HepG2 (cell line): ENCODE measurements around the gene ATRNL1. TPM values are rescaled to one million over a fixed set of nuclear protein-coding genes. Genes with fewer than 3 reads are reported as not detected.
A peak's percentile ranks its signal among the peaks of the same experiment; 100 is the strongest.
"Not testable (repeated sequence)": the region's sequence is repeated elsewhere in the genome, so short reads cannot be mapped to it uniquely, and the experiment has no call there.

ENCODE experiments used
- ATAC-seq: fragments of 200-7000 bp; cut with Tn5 transposase; 3 replicates; pipeline ENCODE4 v1.9.1; 2020; ENCODE audit warnings: mild to moderate bottlenecking, moderate library complexity
- BruUV-seq: library from RNA; stranded (reverse); fragments of 400-500 nt; replicated peaks from 2 replicates; lab custom pipeline; 2021; lab: Mats Ljungman, UMichigan
- CTCF ChIA-PET: fragments of 300-600 bp; formaldehyde crosslinking; extraction: SDS; loops from one replicate; lab custom pipeline; 2021; ENCODE audit warnings: low total read pairs, inconsistent platforms, low intra/inter-chr PET ratio; lab: Yijun Ruan, JAX
- POLR2A ChIA-PET: fragments of 350-600 bp; sonication (Branson Sonifier 250); formaldehyde crosslinking; loops from one replicate; lab custom pipeline; 2020; ENCODE audit warnings: antibody characterized with exemption, inconsistent platforms; lab: Yijun Ruan, JAX
- DNase-seq: peaks from one replicate; pipeline ENCODE4 v3.0.0-alpha.2; 2015; ENCODE audit warnings: low spot score
- FAIRE-seq: peaks from 3 replicates; lab custom pipeline; 2011; peaks lifted over from hg19 to GRCh38; lab: Jason Lieb, UNC
- H2AFZ ChIP-seq: one replicate; pipeline ENCODE4 v1.6.1; 2011; ENCODE audit warnings: low read length, inconsistent platforms
- H3K27ac ChIP-seq: fragments of 300-600 bp; 3 replicates; pipeline ENCODE4 v1.8.0; 2011; ENCODE audit warnings: mixed run types, mild to moderate bottlenecking, mixed read lengths, low read length, inconsistent platforms; ENCODE audit not compliant: insufficient read depth; ENCODE audit errors: extremely low read length
- H3K27me3 ChIP-seq, 2 experiments: fragments of 200-600 bp in 1 of 2; 2 replicates in 1 of 2; 3 replicates in 1 of 2; pipeline versions ENCODE4 v1.6.0 to v1.8.0; 2011; ENCODE audit warnings: low read length in 2 of 2, mild to moderate bottlenecking in 2 of 2, moderate library complexity in 2 of 2, inconsistent platforms in 1 of 2; ENCODE audit not compliant: insufficient read depth in 2 of 2, control insufficient read depth in 1 of 2
- H3K36me3 ChIP-seq, 2 experiments: fragments of 200-600 bp in 1 of 2; replicated peaks in 1 of 2; 2 replicates in 1 of 2; 3 replicates in 1 of 2; pipeline versions ENCODE4 v1.5.1 to v1.8.0; 2011; ENCODE audit warnings: low read length in 2 of 2, inconsistent platforms in 1 of 2; ENCODE audit not compliant: insufficient read depth in 2 of 2, control insufficient read depth in 1 of 2
- H3K4me1 ChIP-seq: 2 replicates; pipeline ENCODE4 v1.5.1; 2012; ENCODE audit warnings: low read length, inconsistent platforms; ENCODE audit not compliant: insufficient read depth
- H3K4me2 ChIP-seq: 2 replicates; pipeline ENCODE4 v1.6.0; 2011; ENCODE audit warnings: low read depth, low read length, inconsistent platforms
- H3K4me3 ChIP-seq, 3 experiments: fragments of 200-600 bp in 1 of 3; sonication (generic), shearing (Covaris generic) in 1 of 3; replicated peaks in 1 of 3; 2 replicates each; pipeline ENCODE4 v1.5.1; 2011 to 2016; ENCODE audit warnings: low read length in 3 of 3, inconsistent platforms in 2 of 3, low read depth in 2 of 3, mild to moderate bottlenecking in 2 of 3, control low read depth in 1 of 3, mixed read lengths in 1 of 3; ENCODE audit not compliant: insufficient read depth in 1 of 3
- H3K79me2 ChIP-seq: one replicate; pipeline ENCODE4 v1.6.1; 2011; ENCODE audit warnings: low read length, inconsistent platforms; ENCODE audit not compliant: insufficient read depth
- H3K9ac ChIP-seq: 2 replicates; pipeline ENCODE4 v1.6.0; 2011; ENCODE audit warnings: mild to moderate bottlenecking, low read depth, low read length, inconsistent platforms; ENCODE audit not compliant: insufficient read depth
- H3K9me3 ChIP-seq: 2 replicates; pipeline ENCODE4 v1.5.1; 2012; ENCODE audit warnings: mild to moderate bottlenecking, low read length
- H4K20me1 ChIP-seq: 2 replicates; pipeline ENCODE4 v1.6.0; 2011; ENCODE audit warnings: inconsistent platforms, mild to moderate bottlenecking, low read length, moderate library complexity; ENCODE audit not compliant: insufficient read depth
- ATRX ChIP-seq: sonication (generic); formaldehyde crosslinking; IDR thresholded peaks from 2 replicates; pipeline ENCODE4 v1.4.0; 2020; ENCODE audit warnings: missing genetic modification reagents, borderline replicate concordance
- DR1 ChIP-seq: sonication (generic); formaldehyde crosslinking; IDR thresholded peaks from 2 replicates; pipeline ENCODE4 v1.8.0; 2021; ENCODE audit warnings: mild to moderate bottlenecking, missing genetic modification reagents, inconsistent platforms
- MAFF ChIP-seq: IDR thresholded peaks from 2 replicates; pipeline ENCODE4 v1.6.1; 2011; ENCODE audit warnings: low read depth, low read length, improper control_type of control experiment
- MEF2D ChIP-seq: sonication (generic); formaldehyde crosslinking; IDR thresholded peaks from 2 replicates; pipeline ENCODE4 v1.5.1; 2020; ENCODE audit warnings: mild to moderate bottlenecking, missing genetic modification reagents
- MIER2 ChIP-seq: IDR thresholded peaks from 2 replicates; pipeline ENCODE4 v1.6.1; 2016; ENCODE audit warnings: missing biosample characterization, missing genetic modification reagents
- NPAS2 ChIP-seq: sonication (generic); formaldehyde crosslinking; IDR thresholded peaks from 2 replicates; pipeline ENCODE4 v1.8.0; 2022; ENCODE audit warnings: mild to moderate bottlenecking, missing genetic modification reagents, borderline replicate concordance
- PAX8 ChIP-seq: sonication (generic); formaldehyde crosslinking; IDR thresholded peaks from 2 replicates; pipeline ENCODE4 v1.8.0; 2022; ENCODE audit warnings: mild to moderate bottlenecking, missing genetic modification reagents, borderline replicate concordance
- YEATS2 ChIP-seq: sonication (generic); formaldehyde crosslinking; IDR thresholded peaks from 2 replicates; pipeline ENCODE4 v1.4.0; 2020; ENCODE audit warnings: missing genetic modification reagents, borderline replicate concordance
- ZFP36 ChIP-seq: fragments of 150-350 bp; IDR thresholded peaks from 2 replicates; pipeline ENCODE4 v1.6.1; 2018; ENCODE audit warnings: borderline replicate concordance, low read length, low read depth; ENCODE audit not compliant: partially characterized antibody
- ZNF205 ChIP-seq: IDR thresholded peaks from 2 replicates; pipeline ENCODE4 v1.6.1; 2018; ENCODE audit warnings: missing biosample characterization, missing genetic modification reagents
- ZNF34 ChIP-seq: sonication (generic); formaldehyde crosslinking; IDR thresholded peaks from 2 replicates; pipeline ENCODE4 v1.4.0; 2020; ENCODE audit warnings: mild to moderate bottlenecking, missing genetic modification reagents, borderline replicate concordance
- ZNF691 ChIP-seq: sonication (generic); formaldehyde crosslinking; IDR thresholded peaks from 2 replicates; pipeline ENCODE4 v1.4.0; 2020; ENCODE audit warnings: missing genetic modification reagents, low read depth, mild to moderate bottlenecking, borderline replicate concordance
- WGBS: methylation state at CpG from one replicate; pipeline ENCODE4 v1.1.6; 2017; ENCODE audit warnings: low lambda C conversion rate; 5-methylcytosine and 5-hydroxymethylcytosine counted together
- in situ Hi-C: cut with HindIII; loops from 2 replicates; pipeline ENCODE4 v1.10.0; 2017; ENCODE audit warnings: low pct_unique_long_range_greater_than_20kb; ENCODE audit not compliant: extremely low pct_ligation_motif_present
- intact Hi-C: fragments of 100-400 bp; cut with micrococcal nuclease; formaldehyde crosslinking; loops from one replicate; pipeline ENCODE4 v1.10.0; 2022; ENCODE audit not compliant: unreplicated experiment
- polyA plus RNA-seq, 8 experiments: library from polyadenylated mRNA; depleted of rRNA in 3 of 8; stranded (reverse) in 7 of 8; unstranded in 1 of 8; fragments of >200 nt; fragmentation: Illumina TruSeq in 4 of 8; extraction: Trizol in 4 of 8; gene quantifications; 2 replicates each; pipeline versions ENCODE4 v1.2.1 to v1.2.3, GENCODE V29; 2011 to 2016; ENCODE audit warnings: low read depth in 4 of 8, missing spikeins in 1 of 8, mixed read lengths in 1 of 8; ENCODE audit not compliant: insufficient read depth in 1 of 8
- total RNA-seq, 5 experiments: library from RNA; depleted of rRNA; stranded (reverse); fragments of >200 nt; fragmentation: Illumina TruSeq; extraction: Trizol; gene quantifications; 2 replicates each; pipeline ENCODE4 v1.2.3, GENCODE V29; 2016; ENCODE audit warnings: low read depth in 1 of 5
- TF ChIP-seq, protein P1 (sequence below): sonication (generic); formaldehyde crosslinking; IDR thresholded peaks from 2 replicates; pipeline ENCODE4 v1.9.0; 2021; ENCODE audit warnings: missing genetic modification reagents, mild to moderate bottlenecking, borderline replicate concordance
- TF ChIP-seq, protein P2 (sequence below): sonication (generic); formaldehyde crosslinking; IDR thresholded peaks from 2 replicates; pipeline ENCODE4 v1.5.0; 2020; ENCODE audit warnings: missing genetic modification reagents

The ATRNL1 gene
- total and polyA plus RNA-seq, 2 of the 13 experiments (the other 11 are each of a cell fraction or from before 2014, with no cell fraction given) = 0.04 TPM; not detected in 1

DNA sequence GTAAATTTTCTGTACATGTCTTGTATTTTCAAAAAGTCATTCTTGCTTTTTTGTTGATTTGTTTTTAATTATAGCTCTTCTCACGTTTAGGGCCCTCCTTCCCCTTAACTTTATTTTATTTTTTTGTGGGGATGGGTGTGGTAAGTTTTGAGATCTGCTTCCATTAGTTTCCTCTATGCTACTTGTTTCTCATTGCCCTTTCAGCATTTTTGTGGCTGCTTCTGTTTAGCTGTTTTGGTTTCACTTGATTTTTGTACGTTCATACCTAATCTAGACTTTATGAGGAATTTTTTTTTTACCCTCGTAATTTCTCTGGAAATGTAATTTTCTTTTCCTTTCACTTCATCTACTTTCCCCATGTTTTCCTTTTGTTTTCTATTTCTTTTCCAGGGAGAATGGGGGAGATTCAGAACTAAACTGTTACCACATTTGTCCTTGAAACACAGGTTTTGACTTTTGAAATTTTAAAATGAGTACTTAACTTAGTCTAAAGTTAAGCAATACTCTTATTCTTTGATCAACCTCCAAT lies 80.8 kb downstream of the ATRNL1 start (continued):
- TF ChIP-seq ZNF691 = no peak
- TF ChIP-seq ZNF205 (CRISPR knock-in tag) = no peak
- no peak for TF ChIP-seq YEATS2
- TF ChIP-seq ZFP36 = no peak
- TF ChIP-seq NPAS2 = no peak

GRCh38 chr10:115207276-115207675 lies 114.1 kb downstream of the ATRNL1 start:
- 0 out of 2 replicates have a peak, but pooled peaks have one; percentile 3 for TF ChIP-seq MAFF
- H3K9ac ChIP-seq, in situ Hi-C loops, H3K27ac ChIP-seq, BruUV-seq, intact Hi-C loops, H3K9me3 ChIP-seq, ATAC-seq, CTCF ChIA-PET, H4K20me1 ChIP-seq, H3K4me1 ChIP-seq, FAIRE-seq, H3K4me3 ChIP-seq, H2AFZ ChIP-seq, DNase-seq, H3K27me3 ChIP-seq, H3K4me2 ChIP-seq, H3K79me2 ChIP-seq, H3K36me3 ChIP-seq, POLR2A ChIA-PET: not testable (repeated sequence)
- WGBS = 81% methylated on average over 2 of the region's 2 CpGs

DNA sequence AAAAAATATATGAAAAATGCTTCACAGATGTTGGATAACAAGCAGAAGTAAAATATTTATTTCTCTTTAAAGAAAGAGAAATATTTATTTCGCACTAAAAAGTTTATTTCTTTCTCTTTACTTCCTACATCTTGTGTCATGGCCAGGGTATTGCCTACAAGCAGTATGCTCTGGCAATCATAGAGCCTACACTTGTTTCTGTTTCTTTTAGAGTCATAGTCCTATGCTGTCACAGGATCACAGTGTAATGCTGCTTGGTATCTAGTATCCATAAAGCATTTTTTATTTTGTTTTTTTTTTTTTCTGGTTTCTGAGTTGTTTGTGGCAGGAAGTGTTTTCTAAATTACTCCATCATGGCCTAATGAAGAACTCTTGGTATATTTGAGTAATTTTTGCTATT lies 116.0 kb downstream of the ATRNL1 start:
- Histone ChIP-seq H3K9ac (no peak overlapping the region), H3K4me2 (no peak overlapping the region), H3K27me3 (no peaks in the 10 kb centered on the region), H2AFZ (no peak overlapping the region), H3K79me2 (no peaks in the 10 kb centered on the region), H3K4me1 (no peaks in the 10 kb centered on the region), H3K9me3 (no peaks in the 10 kb centered on the region), H3K36me3 (no peaks in the 10 kb centered on the region), H4K20me1 (no peaks in the 10 kb centered on the region), H3K4me3 (no peak overlapping the region), H3K27ac (no peak overlapping the region)
- ATAC-seq (no peak), FAIRE-seq (no peak), DNase-seq (no peak)
- ChIA-PET CTCF (no interaction called here), POLR2A (no interaction called here)
- no TSS peak for BruUV-seq
- in situ Hi-C loops (no loop called here), intact Hi-C loops (no loop called here)
- 0% methylated on average over 1 of the region's 1 CpG for WGBS
- TF ChIP-seq MEF2D (no peak), DR1 (CRISPR knock-in tag) (no peak), PAX8 (CRISPR knock-in tag) (no peak), ZNF34 (CRISPR knock-in tag) (no peak), MIER2 (no peak), ATRX (CRISPR knock-in tag) (no peak)
- TF ChIP-seq, protein P1, sequence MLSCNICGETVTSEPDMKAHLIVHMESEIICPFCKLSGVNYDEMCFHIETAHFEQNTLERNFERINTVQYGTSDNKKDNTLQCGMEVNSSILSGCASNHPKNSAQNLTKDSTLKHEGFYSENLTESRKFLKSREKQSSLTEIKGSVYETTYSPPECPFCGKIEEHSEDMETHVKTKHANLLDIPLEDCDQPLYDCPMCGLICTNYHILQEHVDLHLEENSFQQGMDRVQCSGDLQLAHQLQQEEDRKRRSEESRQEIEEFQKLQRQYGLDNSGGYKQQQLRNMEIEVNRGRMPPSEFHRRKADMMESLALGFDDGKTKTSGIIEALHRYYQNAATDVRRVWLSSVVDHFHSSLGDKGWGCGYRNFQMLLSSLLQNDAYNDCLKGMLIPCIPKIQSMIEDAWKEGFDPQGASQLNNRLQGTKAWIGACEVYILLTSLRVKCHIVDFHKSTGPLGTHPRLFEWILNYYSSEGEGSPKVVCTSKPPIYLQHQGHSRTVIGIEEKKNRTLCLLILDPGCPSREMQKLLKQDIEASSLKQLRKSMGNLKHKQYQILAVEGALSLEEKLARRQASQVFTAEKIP (CRISPR knock-in tag) = no peak
- TF ChIP-seq, protein P2, sequence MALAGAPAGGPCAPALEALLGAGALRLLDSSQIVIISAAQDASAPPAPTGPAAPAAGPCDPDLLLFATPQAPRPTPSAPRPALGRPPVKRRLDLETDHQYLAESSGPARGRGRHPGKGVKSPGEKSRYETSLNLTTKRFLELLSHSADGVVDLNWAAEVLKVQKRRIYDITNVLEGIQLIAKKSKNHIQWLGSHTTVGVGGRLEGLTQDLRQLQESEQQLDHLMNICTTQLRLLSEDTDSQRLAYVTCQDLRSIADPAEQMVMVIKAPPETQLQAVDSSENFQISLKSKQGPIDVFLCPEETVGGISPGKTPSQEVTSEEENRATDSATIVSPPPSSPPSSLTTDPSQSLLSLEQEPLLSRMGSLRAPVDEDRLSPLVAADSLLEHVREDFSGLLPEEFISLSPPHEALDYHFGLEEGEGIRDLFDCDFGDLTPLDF (CRISPR knock-in tag) = no peak
